NCI-H524 (cell line): ENCODE measurements around the gene SLC22A14.
"Not testable (repeated sequence)": the region's sequence is repeated elsewhere in the genome, so short reads cannot be mapped to it uniquely, and the experiment has no call there.

Experiments used
- DNase-seq, 2 experiments: peaks; one replicate each; lab custom pipeline; 2025; lab: John Stamatoyannopoulos, UW

The SLC22A14 gene

GRCh38 chr3:38314112-38314763 lies 32.1 kb downstream of the SLC22A14 start:
- no peak for DNase-seq

GRCh38 chr3:38314764-38315487 lies 32.8 kb downstream of the SLC22A14 start:
- no peak for DNase-seq

GRCh38 chr3:38315488-38316230 lies 33.6 kb downstream of the SLC22A14 start:
- no peak for DNase-seq

- no peak for DNase-seq
These were observed 34.5 kb downstream of the SLC22A14 start for GRCh38 chr3:38316356-38317191.

GRCh38 chr3:38317192-38317759 lies 35.2 kb downstream of the SLC22A14 start:
- DNase-seq: no peak

GRCh38 chr3:38318766-38319671 lies 36.9 kb downstream of the SLC22A14 start:
- DNase-seq: no peak

- DNase-seq: not testable (repeated sequence)
These were observed 38.5 kb downstream of the SLC22A14 start for GRCh38 chr3:38320638-38321037.

- no peak for DNase-seq
These were observed 41.0 kb downstream of the SLC22A14 start for GRCh38 chr3:38323060-38323459.

- no peak for DNase-seq
These were observed 43.2 kb downstream of the SLC22A14 start for GRCh38 chr3:38325256-38325655.

- DNase-seq: no peak
These were observed 45.4 kb downstream of the SLC22A14 start for GRCh38 chr3:38327335-38328009.

- DNase-seq: no peak
These were observed 49.3 kb downstream of the SLC22A14 start for GRCh38 chr3:38331257-38332022.

- no peak for DNase-seq
These were observed 50.1 kb downstream of the SLC22A14 start for GRCh38 chr3:38332201-38332600.

- no peak for DNase-seq
These were observed 52.3 kb downstream of the SLC22A14 start for GRCh38 chr3:38334142-38335055.

GRCh38 chr3:38335263-38335662 lies 53.2 kb downstream of the SLC22A14 start:
- DNase-seq: no peak

- DNase-seq: no peak
These were observed 55.6 kb downstream of the SLC22A14 start for GRCh38 chr3:38337703-38338102.

- DNase-seq: peak in 1 of 2 experiments; percentile 38
These were observed 61.9 kb downstream of the SLC22A14 start for GRCh38 chr3:38343797-38344594.

GRCh38 chr3:38345879-38346586 lies 63.9 kb downstream of the SLC22A14 start:
- no peak for DNase-seq
